CD4-positive, alpha-beta T cell treated with Interleukin-1 beta for 1 hour (primary cell): ENCODE measurements around the gene ZNF680.
"Not testable (repeated sequence)": the region's sequence is repeated elsewhere in the genome, so short reads cannot be mapped to it uniquely, and the experiment has no call there.

Experiments used
- DNase-seq, 2 donors: peaks; one replicate each; pipeline ENCODE4 v3.0.0-alpha.2; 2020 to 2022

ZNF680 gene

GRCh38 chr7:64554188-64554587 lies 8.7 kb downstream of the ZNF680 start:
- DNase-seq: not testable (repeated sequence)

- no peak for DNase-seq
Observed at GRCh38 chr7:64551375-64552142, 11.3 kb downstream of the ZNF680 start.

- DNase-seq: no peak
Observed at GRCh38 chr7:64544010-64544409, 18.9 kb downstream of the ZNF680 start.

- no peak for DNase-seq
Observed at GRCh38 chr7:64541438-64542359, 21.2 kb downstream of the ZNF680 start.

DNA sequence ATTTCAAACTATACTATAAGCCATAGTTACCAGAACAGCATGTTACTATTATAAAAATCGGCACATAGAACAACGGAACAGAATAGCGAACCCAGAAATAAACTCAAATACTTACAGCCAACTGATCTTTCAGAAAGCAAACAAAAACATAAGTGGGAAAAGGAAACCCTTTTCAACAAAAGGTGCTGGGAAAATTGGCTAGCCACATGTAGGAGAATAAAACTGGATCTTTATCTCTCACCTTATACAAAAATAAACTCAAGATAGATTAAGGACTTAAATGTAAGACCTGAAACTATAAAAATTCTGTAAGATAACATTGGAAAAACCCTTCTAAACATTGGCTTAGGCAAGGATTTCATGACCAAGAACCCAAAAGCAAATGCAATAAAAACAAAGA lies 29.1 kb downstream of the ZNF680 start:
- DNase-seq: no peak

DNA sequence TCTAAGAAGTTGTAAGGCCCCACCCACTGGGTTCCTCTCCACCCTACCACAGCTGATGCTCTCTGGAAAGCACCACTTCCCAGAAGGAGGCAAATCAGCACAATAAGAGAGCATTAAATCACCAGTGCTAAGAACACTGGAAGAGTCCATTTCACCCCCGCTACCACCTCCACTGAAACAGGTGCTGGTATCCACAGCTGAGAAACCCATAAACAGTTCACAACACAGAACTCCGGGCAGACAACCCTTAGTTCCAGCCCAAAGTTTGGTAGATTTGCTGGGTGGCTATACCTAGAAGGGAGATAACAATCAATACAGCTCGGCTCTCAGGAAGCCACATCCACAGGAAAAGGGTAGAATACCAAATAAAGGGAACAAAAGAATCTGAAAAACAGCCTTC lies 34.1 kb downstream of the ZNF680 start:
- no peak for DNase-seq

GRCh38 chr7:64521409-64521984 lies 41.4 kb downstream of the ZNF680 start:
- no peak for DNase-seq

DNA sequence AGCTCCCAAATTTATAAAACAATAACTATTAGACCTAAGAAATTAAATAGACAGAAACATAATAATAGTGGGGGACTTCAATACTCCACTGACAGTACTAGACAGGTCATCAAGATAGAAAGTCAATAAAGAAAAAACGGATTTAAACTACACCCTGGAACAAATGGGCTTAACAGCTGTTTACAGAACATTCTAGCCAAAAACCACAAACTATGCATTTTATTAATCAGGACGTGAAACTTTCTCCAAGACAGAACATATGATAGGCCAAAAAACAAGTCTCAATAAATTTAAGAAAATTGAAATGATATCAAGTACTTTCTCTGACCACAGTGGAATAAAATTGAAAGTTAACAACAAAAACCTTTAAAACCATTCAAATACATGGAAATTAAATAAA lies 46.4 kb downstream of the ZNF680 start:
- no peak for DNase-seq

- no peak for DNase-seq
Observed at GRCh38 chr7:64515781-64516180, 47.1 kb downstream of the ZNF680 start.

GRCh38 chr7:64515330-64515729 lies 47.5 kb downstream of the ZNF680 start:
- DNase-seq: no peak

DNA sequence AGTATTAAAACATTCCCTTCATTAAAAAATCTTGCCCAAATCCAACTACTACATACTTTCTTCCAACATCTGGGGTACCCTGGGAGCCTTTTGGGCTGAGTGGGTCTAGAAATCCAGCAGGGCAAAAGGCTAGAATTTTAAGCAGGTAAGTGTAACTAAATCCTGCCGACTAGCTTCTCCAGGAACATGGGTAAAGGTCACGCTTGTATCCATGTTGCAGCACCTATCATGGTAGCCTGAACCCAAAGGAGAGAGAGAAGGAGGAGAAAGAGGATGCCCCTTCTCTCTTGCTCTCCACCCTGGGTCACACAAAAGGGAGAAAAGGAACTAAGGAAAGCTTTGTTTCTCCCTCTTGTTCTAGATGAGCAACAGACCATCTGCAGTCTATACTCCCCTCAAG lies 53.3 kb downstream of the ZNF680 start:
- no peak for DNase-seq

DNA sequence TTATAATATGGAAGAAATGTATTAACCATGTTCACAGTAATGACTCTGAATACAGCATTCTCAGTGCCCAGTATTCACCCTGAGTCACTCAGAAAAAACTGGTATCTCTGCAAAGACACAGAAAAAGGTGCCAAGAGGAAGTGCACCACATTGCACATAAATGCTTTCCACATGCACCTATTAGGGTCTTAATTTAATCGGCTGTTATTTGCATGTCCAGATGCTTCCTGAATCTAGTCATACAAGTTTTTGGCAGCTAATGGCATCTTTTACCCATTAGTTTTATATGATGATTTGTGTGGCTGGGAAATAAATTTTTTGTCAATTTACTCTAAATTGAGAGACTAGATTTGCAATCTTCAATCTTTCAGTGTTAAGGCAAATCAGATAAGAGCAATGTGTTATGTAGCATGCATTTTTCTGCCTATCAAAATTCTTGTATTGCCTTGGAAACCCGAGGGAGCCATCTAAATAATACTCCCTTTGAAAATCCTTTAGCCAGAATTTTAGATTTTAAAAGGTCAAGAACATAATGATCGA lies 58.2 kb downstream of the ZNF680 start:
- no peak for DNase-seq

GRCh38 chr7:64498270-64498669 lies 64.6 kb downstream of the ZNF680 start:
- no peak for DNase-seq

GRCh38 chr7:64494912-64495461 lies 67.9 kb downstream of the ZNF680 start:
- no peak for DNase-seq

GRCh38 chr7:64485623-64486022 lies 77.2 kb downstream of the ZNF680 start:
- DNase-seq: no peak
